ENCODE data around the gene PBOV1.

Gene PBOV1

DNA sequence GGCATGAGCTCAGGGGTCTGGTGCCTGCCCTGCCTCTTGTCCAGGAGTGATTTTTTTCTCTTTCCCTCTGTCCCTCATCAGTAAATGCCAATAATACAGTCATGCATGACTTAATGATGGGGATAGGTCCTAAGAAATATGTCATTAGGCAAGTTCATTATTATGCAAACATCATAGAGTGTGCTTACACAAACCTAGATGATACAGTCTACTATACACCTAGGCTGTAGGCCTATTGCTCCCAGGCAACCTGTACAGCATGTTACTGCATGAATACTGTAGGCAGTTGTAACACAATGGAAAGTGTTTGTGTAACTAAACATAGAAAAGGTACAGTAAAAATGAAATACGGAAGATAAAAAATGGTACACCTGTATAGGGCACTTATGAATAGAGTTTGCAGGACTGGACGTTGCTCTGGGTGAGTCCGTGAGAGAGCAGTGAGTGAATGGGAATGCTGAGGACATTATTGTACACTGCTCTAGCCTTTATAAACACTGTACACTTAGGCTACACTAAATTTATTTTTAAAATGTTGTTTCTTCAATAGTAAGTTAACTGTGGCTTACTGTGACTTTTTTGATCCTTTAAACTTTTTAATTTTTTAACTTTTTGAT is 22.1 kb downstream of the PBOV1 start:
- TF ChIP-seq, protein P1, sequence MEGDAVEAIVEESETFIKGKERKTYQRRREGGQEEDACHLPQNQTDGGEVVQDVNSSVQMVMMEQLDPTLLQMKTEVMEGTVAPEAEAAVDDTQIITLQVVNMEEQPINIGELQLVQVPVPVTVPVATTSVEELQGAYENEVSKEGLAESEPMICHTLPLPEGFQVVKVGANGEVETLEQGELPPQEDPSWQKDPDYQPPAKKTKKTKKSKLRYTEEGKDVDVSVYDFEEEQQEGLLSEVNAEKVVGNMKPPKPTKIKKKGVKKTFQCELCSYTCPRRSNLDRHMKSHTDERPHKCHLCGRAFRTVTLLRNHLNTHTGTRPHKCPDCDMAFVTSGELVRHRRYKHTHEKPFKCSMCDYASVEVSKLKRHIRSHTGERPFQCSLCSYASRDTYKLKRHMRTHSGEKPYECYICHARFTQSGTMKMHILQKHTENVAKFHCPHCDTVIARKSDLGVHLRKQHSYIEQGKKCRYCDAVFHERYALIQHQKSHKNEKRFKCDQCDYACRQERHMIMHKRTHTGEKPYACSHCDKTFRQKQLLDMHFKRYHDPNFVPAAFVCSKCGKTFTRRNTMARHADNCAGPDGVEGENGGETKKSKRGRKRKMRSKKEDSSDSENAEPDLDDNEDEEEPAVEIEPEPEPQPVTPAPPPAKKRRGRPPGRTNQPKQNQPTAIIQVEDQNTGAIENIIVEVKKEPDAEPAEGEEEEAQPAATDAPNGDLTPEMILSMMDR (IDR thresholded peaks at IDR 0.05; ENCODE audit: low read depth, low read length): no peak
- H3K4me3 ChIP-seq (ENCODE audit: low read depth, low read length): no peak overlapping the region

DNA sequence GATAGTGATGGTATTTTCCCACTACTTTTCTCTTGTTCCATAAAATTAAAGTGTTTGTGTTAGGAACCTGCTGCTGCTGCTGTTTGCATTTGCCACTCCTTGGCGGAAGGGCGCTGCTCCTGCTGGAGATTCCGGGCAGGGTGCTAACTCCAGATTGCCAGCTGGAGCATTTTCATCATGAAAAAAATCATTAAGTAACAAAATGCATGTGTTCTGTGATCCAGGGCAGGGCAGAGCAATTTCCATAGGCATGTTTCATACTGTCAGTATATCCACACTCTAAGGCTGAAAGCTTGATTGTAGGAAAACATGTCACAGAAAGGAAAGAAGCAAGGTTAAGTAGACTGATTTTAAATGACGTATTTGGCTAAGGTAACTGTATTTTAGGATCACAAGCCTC is 24.0 kb downstream of the PBOV1 start:
- no peak overlapping the region for H3K4me3 ChIP-seq (ENCODE audit: low read depth, low read length)
- TF ChIP-seq, protein P1 (IDR thresholded peaks at IDR 0.05; ENCODE audit: low read depth, low read length): no peak

- TF ChIP-seq, protein P1 (IDR thresholded peaks at IDR 0.05; ENCODE audit: low read depth, low read length): no peak
- no peak overlapping the region for H3K4me3 ChIP-seq (ENCODE audit: low read depth, low read length)
Measured at GRCh38 chr6:138188278-138188941, 29.9 kb downstream of the PBOV1 start.

DNA sequence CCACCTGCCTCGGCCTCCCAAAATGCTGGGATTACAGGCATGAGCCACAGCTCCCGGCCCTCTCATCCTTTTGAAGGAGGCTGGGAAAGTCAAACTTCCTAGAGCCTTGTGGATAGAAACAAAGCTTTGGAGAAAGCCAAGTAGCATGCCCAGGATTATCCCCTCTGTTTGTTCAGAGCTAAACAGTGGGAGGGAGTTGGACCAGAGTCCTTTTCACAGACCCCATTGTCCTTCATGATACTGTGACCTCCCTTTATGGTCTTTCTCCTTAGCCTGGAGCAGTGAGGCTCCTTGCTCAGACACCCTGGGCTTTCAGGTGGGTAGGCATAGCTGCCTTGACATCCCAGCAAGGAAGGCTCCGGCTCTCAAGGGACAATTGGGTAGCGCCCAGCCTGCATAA is 31.1 kb downstream of the PBOV1 start:
- no peak overlapping the region for H3K4me3 ChIP-seq (ENCODE audit: low read depth, low read length)
- TF ChIP-seq, protein P1 (IDR thresholded peaks at IDR 0.05; ENCODE audit: low read depth, low read length): no peak

- TF ChIP-seq, protein P1 (IDR thresholded peaks at IDR 0.05; ENCODE audit: low read depth, low read length): no peak
Measured at GRCh38 chr6:138184230-138184629, 34.1 kb downstream of the PBOV1 start.

DNA sequence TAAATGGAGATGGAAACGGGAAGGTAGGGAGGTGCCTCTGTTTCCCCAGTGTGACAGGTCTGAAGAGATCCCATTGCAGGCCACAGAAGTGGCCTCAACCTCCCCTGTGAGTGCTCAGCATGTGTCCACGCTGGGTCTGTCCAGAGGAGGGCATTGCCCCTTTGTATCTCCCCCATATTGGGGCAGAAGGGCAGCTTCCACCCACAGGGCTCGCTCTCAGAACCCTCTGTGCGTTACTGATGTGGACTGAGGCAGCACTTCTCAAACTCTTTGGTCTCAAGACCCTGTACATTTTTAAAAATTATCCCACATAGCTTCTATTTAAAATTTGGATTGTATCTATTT is 34.5 kb downstream of the PBOV1 start:
- no peak overlapping the region for H3K4me3 ChIP-seq (ENCODE audit: low read depth, low read length)
- TF ChIP-seq, protein P1 (IDR thresholded peaks at IDR 0.05; ENCODE audit: low read depth, low read length): no peak

More at GRCh38 chr6:138184230-138184629, 34.1 kb downstream of the PBOV1 start:
- H3K4me3 ChIP-seq (ENCODE audit: low read depth, low read length): no peak overlapping the region

- TF ChIP-seq, protein P1 (IDR thresholded peaks at IDR 0.05; ENCODE audit: low read depth, low read length): no peak
- no peak overlapping the region for H3K4me3 ChIP-seq (ENCODE audit: low read depth, low read length)
Measured at GRCh38 chr6:138182939-138183789, 35.1 kb downstream of the PBOV1 start.
